Uterus (tissue), 2 donors: ENCODE measurements around the gene FAM83D.

Source experiments
- POLR2A ChIP-seq, 2 donors: fragments of 450-650 bp; IDR thresholded peaks; one replicate each; pipeline ENCODE4 v1.6.1; 2016; ENCODE audit warnings: antibody characterized with exemption in 2 of 2, mild to moderate bottlenecking in 1 of 2, moderate library complexity in 1 of 2
- TF ChIP-seq, protein P1 (sequence below), 4 experiments: fragments of 200-600 bp in 2 of 4; fragments of 450-650 bp in 2 of 4; sonication (generic) in 2 of 4; IDR thresholded peaks; one replicate each; pipeline ENCODE4 v1.5.1; 2016 to 2019; ENCODE audit warnings: antibody characterized with exemption in 4 of 4, mild to moderate bottlenecking in 2 of 4, moderate library complexity in 1 of 4

DNA sequence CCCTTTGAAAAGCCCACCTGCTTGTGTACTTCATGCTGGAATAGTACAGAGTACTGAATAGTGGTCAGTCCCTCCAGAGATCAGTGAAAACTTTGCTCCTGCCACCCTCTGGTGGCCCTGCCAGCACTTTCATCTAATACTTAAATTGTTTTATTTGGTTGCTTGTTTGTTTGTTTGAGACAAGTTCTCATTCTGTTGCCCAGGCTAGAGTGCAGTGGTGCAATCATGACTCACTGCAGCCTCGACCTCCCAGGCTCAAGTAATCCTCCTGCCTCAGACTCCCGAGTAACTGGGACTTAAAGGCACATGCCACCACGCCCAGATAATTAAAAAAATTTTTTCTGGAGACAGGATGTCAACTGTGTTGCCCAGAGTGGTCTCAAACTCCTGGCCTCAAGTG, 9.1 kb downstream of the FAM83D start:
- TF ChIP-seq, protein P1, sequence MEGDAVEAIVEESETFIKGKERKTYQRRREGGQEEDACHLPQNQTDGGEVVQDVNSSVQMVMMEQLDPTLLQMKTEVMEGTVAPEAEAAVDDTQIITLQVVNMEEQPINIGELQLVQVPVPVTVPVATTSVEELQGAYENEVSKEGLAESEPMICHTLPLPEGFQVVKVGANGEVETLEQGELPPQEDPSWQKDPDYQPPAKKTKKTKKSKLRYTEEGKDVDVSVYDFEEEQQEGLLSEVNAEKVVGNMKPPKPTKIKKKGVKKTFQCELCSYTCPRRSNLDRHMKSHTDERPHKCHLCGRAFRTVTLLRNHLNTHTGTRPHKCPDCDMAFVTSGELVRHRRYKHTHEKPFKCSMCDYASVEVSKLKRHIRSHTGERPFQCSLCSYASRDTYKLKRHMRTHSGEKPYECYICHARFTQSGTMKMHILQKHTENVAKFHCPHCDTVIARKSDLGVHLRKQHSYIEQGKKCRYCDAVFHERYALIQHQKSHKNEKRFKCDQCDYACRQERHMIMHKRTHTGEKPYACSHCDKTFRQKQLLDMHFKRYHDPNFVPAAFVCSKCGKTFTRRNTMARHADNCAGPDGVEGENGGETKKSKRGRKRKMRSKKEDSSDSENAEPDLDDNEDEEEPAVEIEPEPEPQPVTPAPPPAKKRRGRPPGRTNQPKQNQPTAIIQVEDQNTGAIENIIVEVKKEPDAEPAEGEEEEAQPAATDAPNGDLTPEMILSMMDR (IDR thresholded peaks at IDR 0.05) = no peak
- no peak for TF ChIP-seq POLR2A (IDR thresholded peaks at IDR 0.05)
